Fibroblast of villous mesenchyme (primary cell): ENCODE data around the gene CHST13. TPM values are rescaled to one million over a fixed set of nuclear protein-coding genes. Genes with fewer than 3 reads are reported as not detected.

Experiments used
- DNase-seq: peaks from one replicate; pipeline ENCODE4 v3.0.0-alpha.2; 2010; ENCODE audit warnings: low read depth
- H3K4me3 ChIP-seq: 2 replicates; pipeline ENCODE4 v1.5.1; 2011; ENCODE audit warnings: low read depth, mild to moderate bottlenecking, low read length
- total RNA-seq: library from RNA; depleted of rRNA; stranded (reverse); fragments of >200 nt; gene quantifications from 2 replicates; pipeline ENCODE4 v1.2.3, GENCODE V29; 2012
- TF ChIP-seq, protein P1 (sequence below): IDR thresholded peaks from 2 replicates; pipeline ENCODE4 v1.5.1; 2012; ENCODE audit warnings: low read depth, mild to moderate bottlenecking, low read length; ENCODE audit not compliant: insufficient read depth

Gene CHST13
- total RNA-seq, 1 donor = not detected

DNA sequence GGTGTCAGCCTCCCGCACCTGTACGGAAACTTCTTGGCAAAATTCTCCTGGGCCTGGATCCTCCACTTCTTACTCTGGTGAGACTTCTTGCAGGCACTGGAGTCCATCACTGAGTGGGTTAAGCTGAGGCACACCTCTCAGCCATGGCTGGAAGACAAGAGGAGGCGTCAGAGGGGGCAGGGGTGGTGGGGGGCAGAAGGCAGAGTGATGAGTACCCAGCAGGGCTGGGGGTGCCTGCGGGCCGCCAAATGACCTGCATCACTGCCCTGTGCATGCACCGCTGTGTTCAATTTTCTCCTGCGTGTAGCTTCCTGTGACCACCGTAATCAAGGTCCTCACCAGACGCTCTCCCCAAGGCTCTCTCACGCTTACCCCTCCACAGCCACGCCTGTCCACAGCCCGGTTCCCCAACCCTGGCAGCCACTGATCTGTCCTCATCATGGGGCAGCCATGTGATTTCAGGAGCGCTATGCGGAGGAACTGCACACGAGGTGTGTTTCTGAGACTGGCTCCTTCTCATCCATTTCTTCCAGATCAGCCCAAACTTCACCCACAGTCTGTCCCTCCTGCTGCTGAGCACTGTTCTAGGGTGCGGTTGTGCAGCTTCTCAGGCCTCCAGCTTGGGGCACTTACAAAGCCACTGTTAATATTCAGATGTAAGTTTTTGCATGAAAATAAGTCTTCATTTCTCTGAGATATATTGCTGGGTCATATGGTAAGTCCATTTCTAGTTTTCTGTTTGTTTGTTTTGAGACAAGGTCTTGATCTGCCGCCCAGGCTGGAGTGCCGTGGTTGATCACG, 29.5 kb downstream of the CHST13 start:
- H3K4me3 ChIP-seq = no peak overlapping the region
- no peak for DNase-seq
- TF ChIP-seq, protein P1, sequence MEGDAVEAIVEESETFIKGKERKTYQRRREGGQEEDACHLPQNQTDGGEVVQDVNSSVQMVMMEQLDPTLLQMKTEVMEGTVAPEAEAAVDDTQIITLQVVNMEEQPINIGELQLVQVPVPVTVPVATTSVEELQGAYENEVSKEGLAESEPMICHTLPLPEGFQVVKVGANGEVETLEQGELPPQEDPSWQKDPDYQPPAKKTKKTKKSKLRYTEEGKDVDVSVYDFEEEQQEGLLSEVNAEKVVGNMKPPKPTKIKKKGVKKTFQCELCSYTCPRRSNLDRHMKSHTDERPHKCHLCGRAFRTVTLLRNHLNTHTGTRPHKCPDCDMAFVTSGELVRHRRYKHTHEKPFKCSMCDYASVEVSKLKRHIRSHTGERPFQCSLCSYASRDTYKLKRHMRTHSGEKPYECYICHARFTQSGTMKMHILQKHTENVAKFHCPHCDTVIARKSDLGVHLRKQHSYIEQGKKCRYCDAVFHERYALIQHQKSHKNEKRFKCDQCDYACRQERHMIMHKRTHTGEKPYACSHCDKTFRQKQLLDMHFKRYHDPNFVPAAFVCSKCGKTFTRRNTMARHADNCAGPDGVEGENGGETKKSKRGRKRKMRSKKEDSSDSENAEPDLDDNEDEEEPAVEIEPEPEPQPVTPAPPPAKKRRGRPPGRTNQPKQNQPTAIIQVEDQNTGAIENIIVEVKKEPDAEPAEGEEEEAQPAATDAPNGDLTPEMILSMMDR = no peak

DNA sequence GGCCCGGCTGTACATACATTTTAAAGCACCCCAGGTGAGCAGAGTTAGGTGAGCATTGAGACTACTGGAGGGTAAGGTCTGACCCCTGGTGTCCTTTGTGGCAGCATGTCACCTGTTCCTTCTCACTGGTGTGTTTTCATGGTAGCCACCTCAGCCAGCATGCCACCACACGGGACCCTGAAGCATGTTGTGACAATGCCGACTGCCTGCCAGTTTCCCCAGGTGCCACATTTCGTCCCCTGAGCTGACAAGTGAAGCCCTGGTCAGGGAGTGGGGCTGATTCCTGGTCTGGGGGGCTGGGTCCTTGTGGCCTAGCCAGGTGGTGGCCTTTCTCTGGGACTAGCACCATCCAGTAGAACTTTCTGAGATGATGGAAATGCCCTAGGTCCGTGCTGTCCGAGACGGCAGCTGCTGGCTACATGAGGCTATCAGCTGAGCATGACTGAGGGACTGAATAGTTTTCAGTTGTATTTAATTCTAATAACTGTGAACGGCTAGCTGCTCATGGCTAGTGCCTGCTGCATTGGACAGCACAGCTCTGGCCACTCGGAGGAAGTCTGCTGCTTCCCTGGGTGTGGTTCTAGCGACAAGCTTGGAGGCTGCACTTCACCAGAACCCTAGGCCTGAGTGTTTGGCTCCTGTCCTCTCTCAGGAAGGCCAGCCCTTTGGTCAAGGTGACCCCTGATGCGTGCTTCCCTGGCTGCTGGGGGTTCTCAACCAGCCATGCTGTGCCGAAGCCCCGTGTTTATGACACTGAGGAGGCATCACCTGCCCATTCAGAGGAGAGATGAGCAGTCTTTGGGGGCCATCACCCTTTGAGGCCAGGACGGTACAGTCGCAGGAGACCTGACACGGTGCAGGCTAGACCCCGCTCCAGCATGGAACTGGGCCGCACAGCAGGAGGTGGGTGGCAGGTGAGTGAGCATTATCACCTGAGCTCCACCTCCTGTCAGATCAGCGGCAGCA, 30.9 kb downstream of the CHST13 start:
- no peak for DNase-seq
- H3K4me3 ChIP-seq = no peak overlapping the region
- TF ChIP-seq, protein P1 = no peak

DNA sequence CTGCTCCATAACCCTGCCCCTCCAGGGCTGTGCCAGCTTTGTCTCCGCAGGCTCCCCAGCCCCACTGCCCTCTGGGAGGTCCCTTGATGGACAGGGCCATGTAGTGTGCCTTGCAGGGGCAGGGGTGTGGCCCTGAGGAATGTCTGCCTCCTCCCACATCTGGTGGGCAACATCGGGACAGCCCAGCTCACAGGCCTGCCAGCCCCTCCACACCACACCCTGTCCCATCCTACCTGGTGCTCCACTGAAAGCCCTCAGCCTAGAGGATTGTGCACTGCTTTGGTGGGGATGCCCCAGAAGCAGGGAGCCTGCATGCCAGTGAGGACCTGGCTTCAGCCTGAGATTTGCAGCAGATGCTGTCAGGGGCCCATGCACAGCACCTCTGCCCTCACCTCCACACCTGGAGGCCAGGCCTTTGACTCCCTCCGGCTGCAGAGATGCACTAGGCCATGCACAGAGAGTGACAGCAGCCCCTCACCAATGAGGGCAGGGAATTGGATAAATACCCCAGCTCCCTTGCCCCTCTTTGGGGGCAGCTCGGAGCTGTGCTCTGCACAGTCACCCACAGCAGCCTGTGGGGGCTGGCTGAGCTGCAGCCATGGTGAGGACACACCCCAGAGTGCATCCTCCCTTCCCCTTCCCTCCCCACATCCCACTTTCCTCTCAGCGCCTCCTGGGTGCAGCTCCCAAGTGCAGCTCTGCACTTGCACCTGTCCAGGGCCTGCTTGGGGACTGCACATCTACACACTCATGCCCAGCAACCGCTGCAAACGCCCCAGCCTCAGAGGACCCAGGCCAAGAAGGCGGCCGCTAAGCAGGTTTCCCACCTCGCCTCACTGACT, 32.1 kb downstream of the CHST13 start:
- no peak overlapping the region for H3K4me3 ChIP-seq
- no peak for DNase-seq

DNA sequence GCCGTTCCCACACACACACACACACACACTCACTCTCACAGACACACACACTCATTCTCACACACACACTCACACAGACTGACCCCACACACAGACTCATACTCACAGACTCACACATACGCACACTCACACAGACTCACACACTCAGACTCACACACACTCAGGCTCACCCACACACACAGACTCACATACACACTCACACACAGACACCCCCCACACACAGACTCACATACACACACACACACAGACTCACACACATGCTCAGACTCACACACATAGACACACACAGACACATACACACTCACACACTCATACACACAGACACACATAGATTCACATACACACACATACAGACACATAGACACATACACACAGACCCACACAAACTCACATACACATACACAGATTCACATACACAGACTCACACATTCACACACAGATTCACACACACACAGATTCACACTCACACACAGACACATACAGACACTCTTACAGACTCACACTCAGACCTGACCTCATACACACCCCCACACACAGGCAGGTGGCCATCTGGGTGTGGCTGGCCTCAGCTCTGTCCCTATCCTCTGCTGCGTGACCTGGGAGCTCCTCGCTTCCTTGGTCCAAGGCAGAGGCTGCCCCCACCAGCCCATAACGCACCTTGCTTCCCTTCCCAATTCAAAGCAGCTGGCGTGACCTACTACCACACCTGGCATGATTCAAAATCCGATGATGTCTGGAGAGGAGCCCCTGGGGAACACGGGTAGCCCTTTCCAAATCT, 32.9 kb downstream of the CHST13 start:
- TF ChIP-seq, protein P1 = no peak
- H3K4me3 ChIP-seq = no peak overlapping the region
- DNase-seq = no peak

More for the DNA sequence above, 32.1 kb downstream of the CHST13 start:
- TF ChIP-seq, protein P1 = no peak

DNA sequence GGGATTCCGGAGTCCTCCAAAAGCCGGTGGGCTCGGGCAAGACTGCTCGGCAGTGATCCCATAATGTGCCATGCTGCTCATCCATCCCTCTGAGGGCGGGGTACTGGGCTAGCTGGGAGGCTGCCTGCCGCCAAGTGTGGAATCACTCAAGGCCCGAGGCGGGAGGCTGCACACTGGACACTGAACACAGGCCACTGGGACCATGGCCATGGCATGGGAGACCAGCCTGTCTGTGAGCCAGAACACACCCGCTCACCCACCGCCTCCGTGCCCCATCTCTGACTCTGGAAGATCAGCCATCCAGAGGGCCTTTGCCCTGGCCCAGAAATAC, 33.4 kb downstream of the CHST13 start:
- H3K4me3 ChIP-seq = no peak overlapping the region
- TF ChIP-seq, protein P1 = no peak
- no peak for DNase-seq

DNA sequence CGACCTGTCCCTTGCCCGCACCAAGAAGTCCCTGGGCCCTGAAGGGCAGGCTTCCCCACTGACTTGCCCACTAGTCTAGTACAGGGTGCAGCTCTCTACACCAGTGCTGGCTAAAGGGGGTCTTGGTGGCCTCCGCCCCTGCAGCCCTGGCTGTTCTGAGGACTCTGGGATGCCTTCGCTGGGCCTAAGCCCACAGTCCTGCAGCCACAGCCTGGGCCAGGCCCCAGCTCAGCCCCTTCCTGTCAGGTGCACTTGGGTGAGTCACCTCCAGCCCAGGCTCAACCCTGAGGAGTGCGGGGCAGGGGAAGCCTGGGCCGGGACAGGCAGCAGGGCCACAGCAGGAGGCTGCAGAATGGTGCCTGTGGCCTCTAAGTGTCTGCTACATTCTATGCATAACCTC, 33.8 kb downstream of the CHST13 start:
- TF ChIP-seq, protein P1 = no peak
- no peak for DNase-seq
- H3K4me3 ChIP-seq = no peak overlapping the region
